ENCODE results near the gene C4BPA. TPM values are rescaled to one million over a fixed set of nuclear protein-coding genes. Genes with fewer than 3 reads are reported as not detected.

The C4BPA gene
- total RNA-seq, 4 donors from 2014 or later = 1.5 TPM; not detected in 3

- TF ChIP-seq CTCF (IDR thresholded peaks at IDR 0.05) = no peak
- TF ChIP-seq POLR2A (IDR thresholded peaks at IDR 0.05) = no peak
- DNase-seq = no peak
- no peaks in the 10 kb centered on the region for H3K4me1 ChIP-seq
- H3K9me3 ChIP-seq = peaks cover 0 to 3% of the 10 kb centered on the region in 2 donors
- no peaks in the 10 kb centered on the region for H3K27me3 ChIP-seq
- H3K4me3 ChIP-seq = no peak overlapping the region
- intact Hi-C loops (cut with DNase I; ENCODE audit: low total_unique reads) = no loop called here
- no peaks in the 10 kb centered on the region for H3K36me3 ChIP-seq
- no peak overlapping the region for H3K27ac ChIP-seq
Measured at GRCh38 chr1:207172885-207173284, 68.9 kb downstream of the C4BPA start.

- no peaks in the 10 kb centered on the region for H3K27me3 ChIP-seq
- H3K9me3 ChIP-seq = peaks cover 0 to 3% of the 10 kb centered on the region in 2 donors
- no peak for TF ChIP-seq POLR2A (IDR thresholded peaks at IDR 0.05)
- TF ChIP-seq CTCF (IDR thresholded peaks at IDR 0.05) = no peak
- no peaks in the 10 kb centered on the region for H3K4me1 ChIP-seq
- no peaks in the 10 kb centered on the region for H3K36me3 ChIP-seq
- DNase-seq = no peak
- intact Hi-C loops (cut with DNase I; ENCODE audit: low total_unique reads) = no loop called here
- no peak overlapping the region for H3K27ac ChIP-seq
- H3K4me3 ChIP-seq = no peak overlapping the region
Measured at GRCh38 chr1:207173396-207173795, 69.4 kb downstream of the C4BPA start.

GRCh38 chr1:207174913-207175312 lies 70.9 kb downstream of the C4BPA start:
- intact Hi-C loops (cut with DNase I; ENCODE audit: low total_unique reads) = no loop called here
- H3K4me3 ChIP-seq = no peak overlapping the region
- DNase-seq = no peak

GRCh38 chr1:207179036-207179435 lies 75.0 kb downstream of the C4BPA start:
- no peaks in the 10 kb centered on the region for H3K4me1 ChIP-seq
- DNase-seq = no peak
- no peaks in the 10 kb centered on the region for H3K36me3 ChIP-seq
- H3K27ac ChIP-seq = no peak overlapping the region
- intact Hi-C loops (cut with DNase I; ENCODE audit: low total_unique reads) = no loop called here
- no peaks in the 10 kb centered on the region for H3K9me3 ChIP-seq
- no peak for TF ChIP-seq POLR2A (IDR thresholded peaks at IDR 0.05)
- no peak for TF ChIP-seq CTCF (IDR thresholded peaks at IDR 0.05)
- no peak overlapping the region for H3K4me3 ChIP-seq
- no peaks in the 10 kb centered on the region for H3K27me3 ChIP-seq

More at GRCh38 chr1:207174913-207175312, 70.9 kb downstream of the C4BPA start:
- Histone ChIP-seq H3K27me3 (no peaks in the 10 kb centered on the region), H3K4me1 (no peaks in the 10 kb centered on the region), H3K36me3 (no peaks in the 10 kb centered on the region), H3K27ac (no peak overlapping the region), H3K9me3 (peaks cover 0 to 2% of the 10 kb centered on the region in 2 donors)
- TF ChIP-seq POLR2A (IDR thresholded peaks at IDR 0.05) = no peak

GRCh38 chr1:207181847-207182246 lies 77.8 kb downstream of the C4BPA start:
- intact Hi-C loops (cut with DNase I; ENCODE audit: low total_unique reads) = no loop called here
- no peak for TF ChIP-seq POLR2A (IDR thresholded peaks at IDR 0.05)
- TF ChIP-seq CTCF (IDR thresholded peaks at IDR 0.05) = no peak
- no peak for DNase-seq
- Histone ChIP-seq H3K4me3 (no peak overlapping the region), H3K27me3 (no peaks in the 10 kb centered on the region), H3K9me3 (no peaks in the 10 kb centered on the region), H3K27ac (no peak overlapping the region), H3K36me3 (no peaks in the 10 kb centered on the region), H3K4me1 (no peaks in the 10 kb centered on the region)

GRCh38 chr1:207186503-207186902 lies 82.5 kb downstream of the C4BPA start:
- no peak overlapping the region for H3K27ac ChIP-seq
- intact Hi-C loops (cut with DNase I; ENCODE audit: low total_unique reads) = no loop called here
- H3K4me1 ChIP-seq = no peaks in the 10 kb centered on the region
- H3K9me3 ChIP-seq = no peaks in the 10 kb centered on the region
- no peaks in the 10 kb centered on the region for H3K27me3 ChIP-seq
- TF ChIP-seq CTCF (IDR thresholded peaks at IDR 0.05) (no peak), POLR2A (IDR thresholded peaks at IDR 0.05) (no peak)
- no peaks in the 10 kb centered on the region for H3K36me3 ChIP-seq
- H3K4me3 ChIP-seq = no peak overlapping the region
- DNase-seq = no peak

All from uterus (tissue), 4 donors.